T-helper 22 cell (primary cell): Measurements from ENCODE around the gene PPARA.

Experiments used
- DNase-seq: peaks from one replicate; pipeline ENCODE4 v3.0.0-alpha.2; 2020; ENCODE audit warnings: low read depth

PPARA gene

GRCh38 chr22:46143491-46144147 lies 6.7 kb upstream of the PPARA start:
- no peak for DNase-seq

DNA sequence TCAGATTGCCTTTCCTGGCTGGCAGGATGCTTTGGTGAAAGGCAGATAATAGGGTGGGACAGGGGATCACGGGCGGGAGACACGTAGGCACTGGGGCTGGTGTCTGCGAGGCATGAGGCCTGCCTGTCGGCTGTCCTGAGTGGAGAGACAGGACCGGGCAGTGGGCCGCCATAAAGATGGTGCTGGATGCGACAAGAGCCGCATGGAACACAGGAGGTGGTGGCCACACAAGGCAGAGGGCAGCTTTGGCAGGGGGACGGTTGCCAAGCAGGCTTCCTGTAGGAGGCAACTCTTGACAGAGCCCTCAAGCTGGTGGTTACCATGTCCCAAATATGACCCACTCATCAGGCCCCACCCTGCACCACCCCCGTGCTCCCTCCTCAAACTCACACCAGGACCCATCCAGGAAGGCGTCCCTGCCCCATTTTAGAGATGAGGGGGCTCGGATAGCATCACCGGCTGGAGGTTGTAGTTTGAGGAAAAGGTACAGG lies 4.9 kb upstream of the PPARA start:
- DNase-seq = no peak

DNA sequence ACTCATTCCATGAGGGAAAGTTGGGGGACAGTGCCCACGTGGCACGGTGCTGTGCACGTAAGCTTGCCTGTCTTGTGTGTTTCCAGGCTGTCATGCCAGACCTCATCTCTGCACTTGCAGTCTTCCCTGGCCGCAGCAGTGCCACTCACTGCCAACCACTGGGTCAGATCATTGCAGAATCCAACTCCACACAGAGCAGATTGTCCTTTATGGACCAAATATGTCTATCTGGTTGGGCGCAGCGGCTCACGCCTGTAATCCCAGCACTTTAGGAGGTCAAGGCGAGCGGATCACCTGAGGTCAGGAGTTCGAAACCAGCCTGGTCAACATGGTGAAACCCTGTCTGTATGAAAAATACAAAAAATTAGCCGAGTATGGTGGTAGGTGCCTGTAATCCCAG lies 4.4 kb upstream of the PPARA start:
- no peak for DNase-seq

DNA sequence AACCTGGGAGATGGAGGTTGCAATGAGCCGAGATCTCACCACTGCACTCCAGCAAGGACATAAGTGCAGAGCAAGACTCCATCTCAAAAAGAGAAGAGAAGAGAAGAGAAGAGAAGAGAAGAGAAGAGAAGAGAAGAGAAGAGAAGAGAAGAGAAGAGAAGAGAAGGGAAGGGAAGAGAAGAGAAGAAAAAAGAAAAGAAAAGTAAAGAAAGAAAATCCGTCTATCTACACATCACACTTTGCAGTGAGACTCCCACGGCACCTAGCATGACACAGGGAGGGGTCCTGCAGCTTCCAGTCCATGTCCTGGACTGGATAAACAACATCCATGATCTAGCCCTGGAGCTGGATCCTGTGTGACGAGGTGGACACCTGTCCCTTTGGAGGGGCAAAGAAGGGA lies 4.0 kb upstream of the PPARA start:
- no peak for DNase-seq

DNA sequence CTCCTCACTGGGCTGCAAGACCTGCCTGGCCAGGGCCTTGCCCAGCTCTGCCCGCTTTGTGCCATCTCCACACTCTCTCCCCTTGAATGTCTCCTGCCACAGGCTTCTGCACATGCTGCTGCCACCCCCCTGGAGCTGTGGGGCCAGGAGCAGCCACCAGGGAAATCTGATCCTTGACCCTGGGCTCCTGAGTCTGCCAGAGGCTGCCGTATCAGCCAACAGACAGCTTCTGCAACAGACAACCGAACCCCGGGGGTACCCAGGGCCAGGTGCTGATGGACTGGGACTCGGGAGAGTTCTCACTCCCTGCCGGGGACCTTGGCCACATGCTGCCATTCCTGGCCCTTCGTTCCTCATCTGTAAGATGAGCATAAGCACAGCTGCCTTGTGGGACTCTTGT lies 3.3 kb upstream of the PPARA start:
- DNase-seq = no peak

DNA sequence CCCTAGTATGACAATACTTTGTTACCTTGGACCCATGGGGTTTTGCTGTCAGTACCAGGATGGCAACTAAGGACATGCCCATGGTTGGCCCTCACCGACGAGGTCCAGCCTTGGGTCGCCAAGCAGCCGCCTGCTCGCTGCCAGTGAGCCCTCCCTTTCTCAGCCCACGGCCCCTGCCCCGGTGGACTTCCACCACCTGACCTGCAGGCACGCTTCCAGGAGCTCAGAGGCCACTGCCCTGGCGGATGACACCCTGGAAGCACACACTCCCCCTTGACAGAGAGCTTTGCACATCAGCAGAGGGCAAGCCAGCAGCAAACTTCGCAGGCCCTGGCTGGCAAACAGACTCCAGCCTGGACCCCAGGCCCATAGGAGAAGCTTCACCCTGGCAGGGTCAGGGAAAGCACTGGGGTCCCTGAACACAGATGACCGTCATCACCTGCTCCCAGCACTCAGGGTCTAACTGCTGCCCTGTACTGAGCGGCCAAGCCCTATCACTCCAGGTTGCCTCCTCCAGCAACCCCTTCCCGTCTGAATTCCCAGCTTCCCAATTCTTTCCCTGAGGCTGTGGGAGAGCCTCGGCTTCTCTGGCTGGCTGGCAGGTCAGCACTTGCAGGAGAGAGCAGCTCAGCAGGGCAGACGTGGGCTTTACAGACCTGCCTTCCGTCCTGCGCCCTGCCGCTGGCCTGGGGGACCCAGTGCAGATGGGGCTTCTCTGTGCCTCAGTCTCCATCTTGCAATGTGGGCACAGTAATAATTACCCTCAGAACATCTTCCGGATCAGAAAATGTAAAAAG lies 2.7 kb upstream of the PPARA start:
- no peak for DNase-seq

DNA sequence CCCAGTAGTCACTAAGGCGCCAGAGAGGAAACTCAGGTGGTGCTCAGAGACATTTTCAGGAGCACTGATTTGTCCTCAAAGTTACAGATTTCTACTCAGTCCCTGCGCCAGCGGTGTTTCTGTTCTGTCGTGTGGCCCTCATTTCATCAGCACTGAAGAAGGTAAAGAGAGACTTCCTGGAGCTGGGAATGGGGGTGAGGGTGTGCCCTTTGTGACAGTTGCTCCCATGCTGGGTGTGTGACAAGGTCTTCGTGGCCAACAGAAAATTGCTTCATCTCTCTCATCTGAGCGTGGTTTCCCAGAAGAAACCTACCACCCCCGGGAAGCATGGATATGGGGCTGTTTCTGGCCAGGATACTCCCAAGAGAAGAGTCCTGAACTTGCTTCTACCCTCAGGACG lies 2.0 kb upstream of the PPARA start:
- DNase-seq = no peak

DNA sequence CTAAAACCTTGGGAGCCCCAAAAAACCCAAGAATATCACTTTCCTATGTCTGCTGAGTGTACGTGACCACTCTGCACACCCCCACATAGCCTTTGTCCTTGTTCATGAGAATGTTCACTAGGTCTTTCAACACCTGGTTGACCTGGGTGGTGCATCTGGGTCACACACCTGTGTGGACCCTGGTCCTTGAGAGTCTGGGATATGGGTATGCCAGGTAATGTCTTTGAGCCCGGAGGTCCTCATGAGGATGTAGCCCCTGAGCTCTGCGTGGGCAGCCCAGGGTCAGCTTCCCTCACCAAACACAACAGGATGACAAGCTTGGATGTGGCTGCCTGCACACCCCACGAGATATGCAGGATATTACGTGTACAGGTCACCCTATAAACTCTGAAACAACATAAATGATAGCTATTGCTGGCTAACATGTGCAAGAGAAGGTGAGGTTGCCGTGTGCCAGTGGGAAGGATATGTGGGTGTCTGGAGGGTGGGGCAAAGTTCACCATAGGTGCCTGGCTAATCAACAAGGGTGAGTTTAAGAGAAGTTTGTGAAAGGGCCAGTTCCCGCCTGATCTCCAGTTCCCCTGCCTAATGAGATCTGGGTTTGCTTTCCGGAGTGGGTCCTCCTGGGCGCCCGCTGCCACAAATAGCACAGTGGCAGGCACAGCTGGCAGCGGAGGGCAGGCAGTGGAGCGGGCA lies 1.4 kb upstream of the PPARA start:
- no peak for DNase-seq

- peak; percentile 45 for DNase-seq
Measured at GRCh38 chr22:46149512-46150033, 753 bp upstream of the PPARA start.

GRCh38 chr22:46150655-46151477 lies 540 bp downstream of the PPARA start:
- DNase-seq = peak; percentile 45

DNA sequence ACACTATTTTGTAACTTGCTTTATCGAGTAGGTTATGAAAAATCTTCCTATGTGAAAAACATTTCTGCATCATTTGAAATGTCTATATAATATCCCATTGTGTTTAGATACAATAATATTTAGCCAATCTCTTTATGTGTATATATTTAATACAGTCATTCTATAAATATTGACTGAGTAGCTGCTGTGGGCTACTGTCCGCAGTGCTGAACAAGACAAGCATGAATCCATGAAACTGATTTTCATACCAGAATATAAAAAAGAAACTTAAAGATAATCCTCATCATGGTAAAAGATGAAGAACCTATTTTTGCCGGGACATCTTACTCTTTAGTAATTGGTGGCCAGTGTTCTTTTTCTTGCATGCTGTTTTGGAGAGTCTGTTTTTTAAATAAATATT lies 3.6 kb downstream of the PPARA start:
- no peak for DNase-seq

DNA sequence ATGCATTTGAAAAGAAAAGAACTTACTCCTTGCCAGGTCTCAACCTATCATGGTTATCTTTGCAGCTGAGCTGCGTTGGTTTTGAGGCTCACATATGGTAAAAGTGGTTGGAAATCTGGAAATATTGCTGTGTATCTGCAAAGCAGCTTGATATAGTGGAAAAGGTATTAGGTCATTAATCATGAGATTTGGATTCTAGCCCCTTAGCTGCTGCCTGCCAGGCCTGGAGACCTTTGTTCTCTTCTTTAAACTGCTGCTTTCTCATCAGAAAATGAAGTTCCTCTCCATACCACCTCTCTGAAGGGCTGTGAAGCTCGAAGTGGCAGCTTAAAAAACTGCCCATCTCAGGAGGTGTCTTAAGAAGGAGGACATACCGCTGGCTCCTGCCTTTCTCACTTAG lies 5.7 kb downstream of the PPARA start:
- DNase-seq = no peak

- DNase-seq = no peak
Measured at GRCh38 chr22:46158283-46158682, 8.0 kb downstream of the PPARA start.

DNA sequence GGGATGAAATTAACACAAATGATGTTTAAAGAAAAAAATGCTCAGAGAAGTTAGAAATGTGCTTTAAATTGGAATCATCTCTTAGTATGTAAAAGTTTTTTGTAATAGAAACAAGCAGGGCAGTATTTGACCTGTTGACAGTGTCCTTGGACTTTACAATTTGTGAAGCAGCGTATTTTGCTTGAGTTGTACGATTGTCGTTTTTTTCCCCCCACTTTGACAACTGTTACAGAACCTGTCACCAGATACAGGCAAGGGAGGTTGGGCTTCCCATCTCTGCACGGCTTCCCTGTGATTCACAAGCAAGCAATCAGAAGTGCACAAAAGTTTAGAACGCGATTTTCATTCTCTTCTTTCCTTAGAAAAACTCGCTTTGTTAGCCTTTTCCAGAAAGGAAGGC lies 8.9 kb downstream of the PPARA start:
- no peak for DNase-seq

DNA sequence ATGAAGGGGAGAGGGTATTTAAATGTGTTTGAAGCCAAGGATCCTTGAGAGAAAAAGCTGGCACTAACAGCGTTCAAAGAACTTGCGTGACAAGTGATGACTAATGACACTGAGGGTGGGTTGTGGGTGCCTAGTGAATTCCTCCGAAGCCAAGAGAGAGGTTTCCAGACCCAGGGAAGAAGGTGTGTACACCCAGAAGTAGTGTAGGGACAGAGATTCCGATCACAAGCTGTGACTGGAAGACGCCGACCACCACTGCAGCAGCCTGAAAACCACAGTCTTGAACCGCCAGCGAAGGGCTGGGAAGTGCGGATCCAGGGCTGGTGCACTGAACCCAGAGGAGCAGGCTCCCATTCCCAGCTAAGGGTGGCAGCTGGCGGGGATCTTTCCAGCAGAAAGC lies 9.5 kb downstream of the PPARA start:
- no peak for DNase-seq

GRCh38 chr22:46162285-46162684 lies 12.0 kb downstream of the PPARA start:
- no peak for DNase-seq

- no peak for DNase-seq
Measured at GRCh38 chr22:46162771-46163556, 12.6 kb downstream of the PPARA start.

DNA sequence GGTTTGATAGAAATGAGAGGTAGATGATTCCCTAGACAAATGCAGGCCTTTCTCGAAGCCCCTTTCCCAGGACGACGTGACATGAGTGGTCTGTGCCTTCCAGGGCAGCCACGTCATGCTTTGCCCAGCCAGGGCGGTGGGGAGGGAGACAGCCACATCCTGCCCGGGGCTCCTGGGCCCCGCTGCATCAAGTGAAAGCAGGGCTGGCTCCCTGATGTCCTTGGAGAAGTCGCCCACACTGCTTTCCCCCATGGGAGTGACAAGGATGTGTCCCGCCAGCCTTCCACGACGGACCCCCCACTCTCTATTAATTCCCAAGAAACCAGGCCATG lies 13.2 kb downstream of the PPARA start:
- no peak for DNase-seq

DNA sequence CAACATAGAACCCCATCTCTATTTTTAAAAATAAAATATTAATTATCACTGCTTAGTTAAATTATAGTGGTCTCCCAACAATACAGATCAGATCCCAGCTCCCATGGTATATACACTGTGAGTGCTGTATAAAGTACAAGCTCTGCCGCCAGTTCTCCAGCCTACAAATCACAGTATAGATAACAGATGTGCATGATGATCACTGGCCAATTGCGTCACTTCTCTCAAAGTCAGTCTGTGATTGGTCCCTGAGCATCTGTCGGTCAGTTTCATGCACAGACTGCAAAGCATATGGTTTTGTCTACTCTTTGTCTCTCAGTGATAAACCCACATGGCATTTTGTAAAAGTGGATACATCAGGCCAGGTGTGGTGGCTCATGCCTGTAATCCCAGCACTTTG lies 15.7 kb downstream of the PPARA start:
- DNase-seq = no peak

- DNase-seq = no peak
Measured at GRCh38 chr22:46169628-46170027, 19.3 kb downstream of the PPARA start.

GRCh38 chr22:46171940-46172339 lies 21.6 kb downstream of the PPARA start:
- DNase-seq = no peak
